HG02759 (cell line): Measurements from ENCODE around the gene PRDM1.
A peak's percentile ranks its signal among the peaks of the same experiment; 100 is the strongest.

Experiments
- ATAC-seq: cut with Tn5 transposase; IDR thresholded peaks from one replicate; pipeline ENCODE4 v1.9.1; 2021; ENCODE audit warnings: mild to moderate bottlenecking, moderate library complexity; ENCODE audit not compliant: unreplicated experiment

PRDM1 gene

DNA sequence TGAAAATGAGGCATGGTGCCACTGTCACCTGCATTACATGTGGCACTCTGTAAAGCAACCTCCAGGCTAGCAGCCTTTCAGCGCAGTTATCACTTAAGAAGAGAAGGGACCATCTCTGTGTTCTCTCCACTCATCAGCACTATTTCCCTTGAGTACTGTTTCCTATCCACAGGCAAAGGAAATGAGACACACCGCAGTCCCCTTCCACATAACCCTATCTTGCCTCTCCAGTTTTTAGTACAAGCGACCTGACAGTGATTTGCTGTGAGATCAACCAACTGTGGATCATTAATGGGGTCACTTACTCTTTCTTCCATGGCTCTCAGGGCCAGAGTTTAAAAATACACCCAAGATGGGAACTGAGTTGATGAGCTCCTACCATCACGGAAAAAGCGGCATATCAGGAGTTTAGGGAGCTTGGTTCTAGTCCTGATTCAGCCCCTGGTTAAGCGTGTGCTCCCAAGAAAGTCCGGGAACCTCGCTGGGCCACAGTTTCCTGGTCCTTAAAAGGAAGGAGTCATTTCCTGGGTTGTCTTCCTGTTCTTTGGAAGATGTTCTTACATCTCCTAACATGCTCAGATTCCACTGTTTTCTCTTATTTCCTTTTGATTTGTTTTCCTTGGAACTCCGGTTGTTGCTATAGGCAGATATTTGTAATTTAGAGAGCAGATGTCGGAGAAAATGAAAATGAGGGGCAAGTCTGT, 27.3 kb downstream of the PRDM1 start:
- no peak for ATAC-seq

DNA sequence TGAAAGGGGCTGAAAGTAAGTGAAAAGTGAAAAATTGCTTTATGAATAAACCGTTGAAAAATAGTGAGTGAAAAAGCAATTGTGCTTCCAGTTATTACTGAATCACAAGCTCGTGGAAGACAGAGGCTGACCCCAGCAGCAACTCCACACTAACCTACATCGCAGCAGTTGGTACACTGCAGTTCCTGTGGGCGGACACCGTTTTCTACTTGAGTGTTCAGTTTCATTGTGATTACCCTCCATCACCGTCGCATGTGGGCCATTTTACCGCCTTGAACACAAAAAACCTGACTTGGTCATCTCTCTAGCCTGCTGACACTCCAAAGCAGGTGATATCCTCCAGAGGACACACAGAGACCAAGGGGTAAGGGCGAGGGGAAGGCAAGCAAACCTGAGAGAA, 28.4 kb downstream of the PRDM1 start:
- ATAC-seq, result peak; percentile 92

DNA sequence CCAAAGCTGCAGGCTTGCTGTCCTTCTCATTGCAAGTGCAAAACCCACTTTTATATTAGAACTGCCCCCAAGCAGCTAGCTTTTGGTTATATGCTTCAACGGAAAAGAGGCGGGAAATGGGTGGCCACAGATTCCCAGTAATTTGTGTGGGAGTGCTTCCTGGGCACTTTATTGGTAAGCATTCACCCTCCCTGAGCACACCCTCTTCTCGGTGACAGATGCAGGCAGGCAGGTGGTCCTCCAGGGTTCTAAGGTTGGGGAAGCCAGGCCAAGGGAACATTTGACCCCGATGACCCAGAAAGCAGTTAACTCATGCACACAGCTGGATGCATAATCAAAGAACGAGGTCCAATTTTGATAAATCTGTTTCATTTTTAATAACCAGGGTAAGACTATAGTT, 29.1 kb downstream of the PRDM1 start:
- ATAC-seq, result no peak

DNA sequence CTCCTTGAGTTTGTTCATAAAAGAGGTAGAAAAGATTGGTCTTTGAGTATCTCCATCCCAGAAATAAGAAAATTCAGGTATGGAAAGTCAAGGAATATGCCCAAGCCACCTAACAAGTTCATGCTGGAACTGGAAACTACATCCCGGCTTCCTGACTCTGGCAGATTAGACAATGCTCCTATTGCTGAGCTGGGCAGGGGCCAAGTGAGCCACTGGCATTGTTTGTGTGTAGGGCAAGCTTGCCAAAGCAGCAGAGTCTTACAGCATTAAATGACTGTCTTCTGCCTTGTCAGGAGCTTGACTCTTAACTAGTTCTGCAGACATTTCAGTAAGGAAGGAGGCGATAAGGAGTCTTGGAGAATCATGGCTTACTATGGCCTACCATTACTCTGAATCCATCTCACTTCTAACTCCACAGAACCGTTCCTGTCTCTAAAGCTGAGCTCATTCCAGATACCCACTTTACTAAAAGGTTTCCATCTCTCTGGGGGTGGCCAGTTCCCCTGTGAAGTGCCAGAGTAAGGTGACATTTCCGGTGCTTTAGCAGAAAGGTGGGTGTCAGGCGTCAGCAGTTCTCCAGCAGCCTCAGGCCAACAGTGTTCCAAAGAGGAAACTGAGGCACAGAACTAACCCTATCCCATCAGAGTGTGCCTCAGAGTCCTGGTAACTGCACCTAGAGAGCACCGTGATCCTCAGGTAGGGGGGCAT, 30.1 kb downstream of the PRDM1 start:
- no peak for ATAC-seq

DNA sequence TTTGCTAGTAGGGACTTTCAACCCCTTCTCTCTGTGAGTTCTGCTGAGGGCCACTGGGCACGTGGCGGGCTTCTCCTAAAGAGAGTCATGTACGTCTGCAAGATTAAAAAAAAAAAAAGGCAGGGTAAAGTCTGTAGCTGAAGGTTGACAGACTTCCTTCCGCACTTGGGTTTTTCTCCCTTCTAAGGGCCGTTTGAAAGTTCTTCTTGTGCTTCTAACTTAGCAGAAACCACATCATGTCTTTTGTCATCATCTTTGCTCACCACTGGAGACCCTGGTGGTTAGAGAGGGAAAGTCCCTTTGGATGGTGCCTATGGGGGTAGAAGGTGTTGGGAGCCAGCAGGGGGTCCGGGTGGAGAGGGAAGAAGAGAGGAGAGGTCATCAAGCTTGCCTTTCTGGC, 31.4 kb downstream of the PRDM1 start:
- no peak for ATAC-seq

DNA sequence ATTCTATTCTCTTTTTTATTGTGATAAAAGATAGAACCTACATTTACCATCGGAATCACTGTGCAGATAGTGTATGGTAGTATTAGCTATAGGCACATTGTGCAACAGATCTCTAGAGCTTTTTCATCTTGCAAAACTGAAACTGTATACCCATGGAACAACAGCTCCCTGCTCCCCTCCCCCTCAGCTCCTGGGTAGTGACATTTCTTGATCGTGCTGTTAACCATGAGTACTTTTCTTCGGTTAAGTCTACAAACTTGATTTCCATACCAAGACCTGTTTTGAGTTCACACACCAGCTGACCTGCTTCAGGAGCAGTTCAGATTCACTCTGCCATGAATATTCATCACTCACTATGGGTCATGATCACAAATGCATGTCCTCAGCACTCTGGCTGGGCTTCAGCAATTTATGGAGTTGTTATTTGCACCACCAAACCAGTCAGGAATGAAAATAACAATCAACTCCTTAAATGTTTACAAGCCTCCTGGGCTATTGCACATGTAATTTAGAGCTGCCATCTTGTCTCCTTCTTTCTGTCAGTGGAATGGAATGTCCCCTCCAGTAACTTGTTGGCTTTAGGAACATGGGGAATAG, 32.8 kb downstream of the PRDM1 start:
- ATAC-seq, result no peak

DNA sequence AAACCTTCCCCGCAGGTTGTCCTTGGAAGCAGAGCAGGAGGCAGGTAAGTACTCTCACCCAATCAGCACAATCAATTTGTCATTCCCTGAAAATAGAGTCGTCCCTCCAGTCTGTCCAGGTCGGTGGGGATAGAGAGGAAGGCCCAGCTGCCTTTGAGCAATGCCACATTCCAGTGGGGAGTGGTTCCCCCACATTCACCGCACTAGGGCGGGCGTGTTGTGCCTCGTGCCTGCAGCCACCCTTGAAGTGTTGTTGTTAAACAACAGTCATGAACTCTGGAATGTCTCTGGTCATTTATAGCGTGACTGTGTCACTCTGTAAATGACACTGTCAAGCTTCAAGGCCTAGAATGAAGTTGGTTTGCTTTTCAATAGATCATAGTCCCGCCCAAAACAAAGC, 33.4 kb downstream of the PRDM1 start:
- no peak for ATAC-seq

DNA sequence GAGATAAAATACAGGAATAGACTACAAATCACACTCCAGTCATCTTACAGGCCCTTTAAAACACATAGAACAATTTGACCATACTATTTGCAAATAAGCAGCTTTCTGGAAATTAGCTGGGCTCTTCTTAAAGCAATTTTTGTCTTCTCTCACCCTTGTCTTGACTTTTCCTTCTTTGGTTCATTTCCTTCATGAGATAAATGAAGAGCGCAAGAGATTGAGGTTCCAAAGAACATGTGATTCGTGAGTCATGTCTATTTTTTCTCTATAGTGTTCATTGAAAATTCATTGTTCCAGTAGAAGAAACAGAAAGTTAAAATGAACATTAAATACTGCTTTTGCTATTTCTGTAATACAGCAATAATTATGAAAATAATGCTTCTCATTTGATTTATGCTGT, 33.9 kb downstream of the PRDM1 start:
- ATAC-seq, result no peak

DNA sequence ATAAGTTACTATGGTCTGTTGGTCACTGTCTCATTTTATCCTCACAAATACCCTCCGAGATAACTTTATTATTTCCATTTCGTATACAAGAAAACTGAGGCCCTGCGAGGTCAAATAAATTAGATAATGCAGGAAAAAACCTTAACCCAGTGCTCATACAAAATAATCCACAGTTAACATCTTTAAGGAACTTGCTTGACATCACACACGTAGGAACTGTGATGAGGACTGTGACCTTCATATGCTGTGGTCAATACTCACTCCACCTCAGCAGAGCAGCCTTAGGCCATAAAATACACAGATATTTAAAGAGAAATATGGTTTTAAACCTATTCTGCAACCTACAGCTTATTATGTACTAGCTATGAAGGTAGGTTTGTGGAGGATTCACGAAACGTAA, 34.3 kb downstream of the PRDM1 start:
- ATAC-seq, result no peak

DNA sequence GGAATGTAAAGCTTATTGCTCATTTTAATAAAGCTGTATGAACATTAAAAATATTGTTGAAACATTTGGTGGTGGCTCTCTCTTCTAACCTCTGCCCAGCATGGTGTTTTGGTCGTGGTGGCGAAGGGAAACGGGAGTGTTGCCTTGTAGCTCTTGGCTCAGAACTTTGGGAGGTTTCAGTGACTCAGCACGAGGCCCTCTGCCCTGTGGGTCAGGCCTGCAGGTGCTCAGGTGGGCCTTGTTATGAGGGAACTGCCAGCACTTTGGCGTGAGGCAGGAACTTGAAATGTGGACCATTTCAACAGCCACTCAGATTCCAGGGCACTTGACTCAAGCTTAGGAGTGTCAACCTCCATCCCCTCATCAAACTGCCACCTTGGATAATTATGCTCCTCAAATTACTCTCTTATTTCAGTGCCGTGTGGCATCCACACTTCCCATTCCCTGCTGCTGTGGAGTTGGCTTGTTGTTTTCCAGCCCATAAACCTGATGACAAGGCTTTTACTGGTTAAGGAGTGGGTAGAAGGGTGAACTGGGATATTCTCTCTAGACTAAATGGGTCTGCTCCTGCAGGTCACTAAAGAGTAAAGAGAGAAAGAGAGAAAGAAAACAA, 36.3 kb downstream of the PRDM1 start:
- no peak for ATAC-seq

DNA sequence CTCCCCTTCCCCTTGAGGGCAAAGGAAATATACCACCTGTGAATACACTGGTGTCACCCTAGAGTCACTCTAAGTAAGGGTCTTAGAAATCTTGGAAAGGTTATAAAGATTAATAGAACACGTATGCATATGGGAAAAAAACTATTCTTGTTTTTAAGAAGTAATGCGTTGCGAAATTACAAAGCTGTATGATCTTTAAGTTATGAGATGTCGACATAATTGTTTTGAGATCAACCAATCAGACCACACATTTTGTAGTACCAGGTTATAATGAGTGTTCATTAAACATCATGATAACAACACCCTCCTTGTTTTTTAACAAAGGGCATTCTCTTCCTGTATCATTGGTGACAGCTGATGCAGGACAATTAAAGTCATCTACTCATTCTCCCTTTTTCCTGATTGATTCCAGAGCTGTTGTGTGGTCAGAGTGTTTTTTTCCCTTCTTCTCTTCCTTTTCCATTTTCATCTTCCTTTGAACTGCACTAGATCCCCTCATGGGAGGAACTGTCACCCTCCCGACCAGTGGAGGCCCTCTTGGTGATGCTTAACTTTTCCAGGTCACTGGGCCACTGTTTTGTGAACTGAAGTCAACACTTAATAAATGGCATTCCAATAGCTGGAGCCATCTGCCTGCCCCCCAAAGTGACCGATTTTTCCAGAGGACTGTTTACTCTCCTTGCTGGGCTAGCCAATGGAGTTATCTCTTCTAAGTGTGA, 37.0 kb downstream of the PRDM1 start:
- no peak for ATAC-seq

DNA sequence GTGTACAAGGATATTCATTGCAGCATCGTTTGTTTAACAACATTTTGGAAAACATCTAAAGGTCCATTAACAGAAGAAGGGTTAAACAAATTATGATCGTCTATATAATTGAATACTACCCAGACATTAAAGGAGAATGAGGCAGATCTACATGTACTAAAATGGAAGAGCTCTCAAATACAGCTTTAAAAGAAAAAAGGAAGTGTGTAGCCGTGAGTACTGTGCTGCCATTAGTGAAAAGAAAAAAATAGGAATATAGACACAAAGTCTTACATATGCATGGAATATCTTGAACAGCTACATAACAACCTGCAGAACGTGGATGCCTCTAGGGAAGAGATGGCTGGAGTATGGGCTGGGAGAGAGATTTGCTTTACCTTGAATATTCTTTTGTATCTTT, 37.9 kb downstream of the PRDM1 start:
- no peak for ATAC-seq

DNA sequence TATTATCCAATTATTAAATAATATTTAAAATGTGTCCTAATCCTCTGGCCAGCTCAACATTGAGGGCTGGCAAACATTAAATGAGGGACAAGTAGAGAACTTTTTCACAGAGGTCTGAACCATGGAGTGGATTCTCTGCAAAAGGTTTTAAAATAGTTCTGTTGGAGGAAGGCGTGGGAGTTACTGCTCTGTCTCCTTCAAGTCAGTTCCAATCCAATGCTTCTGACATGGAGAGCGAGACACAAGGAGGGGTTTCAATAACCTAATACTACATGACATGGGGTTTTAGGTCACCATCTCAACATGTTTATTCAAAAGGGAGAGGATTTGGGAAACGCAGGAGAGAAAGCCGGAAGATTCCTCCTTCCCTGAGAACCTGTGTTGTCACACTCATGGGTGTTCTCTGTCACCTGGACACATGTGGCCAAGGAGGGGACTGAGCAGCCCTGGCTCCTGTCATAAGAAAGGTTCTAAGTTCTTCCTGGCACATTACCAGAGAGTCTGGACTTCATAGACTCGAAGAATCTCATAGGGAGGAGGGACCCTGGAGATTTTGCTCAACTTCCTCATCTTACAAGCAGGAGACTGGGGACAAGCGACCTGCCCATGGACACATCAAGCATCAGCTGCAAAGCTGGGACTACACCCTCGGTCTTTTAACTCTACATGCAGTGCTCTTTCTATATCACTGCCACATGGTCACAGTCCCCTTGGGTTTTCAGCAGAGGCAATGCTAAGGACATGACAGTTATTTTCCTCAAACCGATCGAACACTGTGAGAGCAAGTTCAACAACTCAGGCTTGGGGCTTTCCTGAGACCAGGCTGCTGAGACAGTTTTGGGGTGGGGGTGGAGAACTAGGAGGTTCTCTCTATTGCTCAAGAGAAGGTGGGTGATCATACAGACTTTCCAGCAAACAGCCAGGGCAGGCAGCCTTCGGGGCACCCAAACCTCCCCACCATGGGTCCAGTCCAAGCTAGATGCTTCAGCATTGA, 38.6 kb downstream of the PRDM1 start:
- ATAC-seq, result no peak

DNA sequence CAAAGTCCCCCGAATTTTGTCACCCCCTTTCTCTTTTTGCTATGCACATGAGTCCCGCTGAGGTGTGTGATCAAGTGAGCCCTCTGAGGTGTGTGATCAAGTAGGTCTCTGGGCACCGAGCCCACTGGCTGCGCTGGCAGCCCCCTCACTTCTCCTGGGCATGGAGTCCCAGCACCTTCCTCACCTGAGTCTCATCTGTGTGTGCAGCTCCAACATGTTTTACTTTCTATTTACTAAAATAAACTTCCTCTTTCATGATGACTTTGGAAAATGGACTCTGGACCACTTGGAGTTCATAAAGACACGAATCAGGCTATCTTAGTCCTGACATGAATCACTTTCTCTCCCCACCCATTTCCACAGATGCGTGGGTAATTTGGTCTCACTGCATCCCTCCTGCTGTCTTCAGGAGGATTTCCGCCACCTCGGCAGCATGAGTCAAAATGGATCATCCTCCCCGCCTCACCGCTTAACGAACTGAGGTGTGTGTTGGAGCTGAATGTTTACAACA, 39.8 kb downstream of the PRDM1 start:
- ATAC-seq, result peak; percentile 76

DNA sequence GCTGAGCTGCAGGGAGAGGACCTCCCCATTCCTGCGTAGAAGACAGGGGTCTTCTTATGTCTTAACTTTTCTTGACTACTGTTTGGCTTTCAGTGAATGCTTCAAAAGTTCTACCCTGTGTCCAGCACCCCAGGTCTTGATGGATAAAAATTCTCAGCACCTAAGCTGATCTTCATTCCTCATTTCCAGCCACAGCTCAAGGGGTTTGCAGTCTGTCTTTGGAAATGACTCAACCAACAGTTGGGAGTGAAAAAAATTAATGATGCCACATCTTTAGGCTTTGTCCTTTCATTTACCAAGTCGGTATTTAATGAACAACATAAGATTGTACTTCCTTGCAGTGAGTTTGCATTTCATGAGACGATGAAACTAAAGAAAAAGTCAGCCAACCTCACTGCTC, 40.3 kb downstream of the PRDM1 start:
- no peak for ATAC-seq

DNA sequence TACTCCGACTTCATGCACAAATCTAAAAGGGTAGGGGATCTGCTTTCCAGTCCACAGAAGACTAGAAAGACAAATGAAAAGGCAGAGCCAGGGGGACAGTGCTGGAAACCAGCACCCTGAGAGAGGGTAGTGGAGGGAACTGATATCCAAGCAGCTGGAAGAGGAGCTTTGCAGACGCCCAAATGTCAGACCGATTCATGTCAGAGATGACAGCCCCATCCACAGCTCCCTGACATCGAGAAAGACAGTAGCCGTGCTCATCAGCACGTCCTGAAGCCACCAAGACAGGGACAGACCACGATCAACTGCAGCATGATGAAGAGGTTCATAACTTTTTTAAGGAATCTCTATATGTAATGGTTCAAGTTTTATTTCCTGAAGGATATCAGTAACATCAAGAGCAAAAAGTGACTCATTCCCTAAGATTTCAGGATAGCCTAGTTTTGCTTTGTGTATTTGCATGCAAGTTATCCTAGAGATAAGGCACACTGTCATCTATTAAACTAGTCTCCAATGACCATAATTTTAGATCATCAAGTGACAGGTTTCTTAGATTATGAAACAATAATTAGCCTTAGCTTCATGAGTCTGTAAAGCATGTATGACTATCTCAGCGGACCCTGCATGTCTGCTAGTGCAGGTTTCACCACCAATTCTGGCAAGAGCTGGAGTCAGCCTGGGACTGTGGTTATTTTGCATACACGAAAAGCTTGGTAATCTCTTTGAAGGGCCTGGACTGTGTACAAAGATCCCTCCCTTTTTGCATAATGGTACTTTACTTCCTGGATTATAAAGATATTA, 43.0 kb downstream of the PRDM1 start:
- no peak for ATAC-seq

DNA sequence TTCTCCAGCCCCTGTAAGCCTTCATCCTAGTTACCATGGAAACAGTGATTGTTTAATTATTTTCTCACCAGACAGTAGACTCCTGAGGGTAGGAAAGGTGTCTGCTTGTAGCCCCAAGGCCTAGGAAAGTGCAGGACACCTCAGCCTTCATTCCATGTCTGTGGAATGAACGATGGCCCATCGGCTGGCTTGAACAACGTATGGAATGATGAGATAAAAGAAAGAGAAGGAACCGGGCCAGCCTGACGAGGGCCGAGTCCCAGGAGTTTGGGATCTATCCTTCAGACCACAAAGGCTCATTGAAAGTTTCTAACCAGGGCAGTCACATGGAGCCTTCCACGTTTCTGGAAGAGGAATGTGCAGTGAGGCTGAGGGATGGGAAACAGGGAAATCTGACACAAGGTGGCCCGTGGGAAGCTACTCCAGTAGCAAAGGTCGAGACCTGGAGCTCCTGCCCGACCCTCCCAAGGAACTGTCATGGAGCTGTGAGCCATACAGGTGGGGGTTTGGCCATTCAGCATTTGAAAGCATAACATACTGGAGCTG, 46.1 kb downstream of the PRDM1 start:
- no peak for ATAC-seq

DNA sequence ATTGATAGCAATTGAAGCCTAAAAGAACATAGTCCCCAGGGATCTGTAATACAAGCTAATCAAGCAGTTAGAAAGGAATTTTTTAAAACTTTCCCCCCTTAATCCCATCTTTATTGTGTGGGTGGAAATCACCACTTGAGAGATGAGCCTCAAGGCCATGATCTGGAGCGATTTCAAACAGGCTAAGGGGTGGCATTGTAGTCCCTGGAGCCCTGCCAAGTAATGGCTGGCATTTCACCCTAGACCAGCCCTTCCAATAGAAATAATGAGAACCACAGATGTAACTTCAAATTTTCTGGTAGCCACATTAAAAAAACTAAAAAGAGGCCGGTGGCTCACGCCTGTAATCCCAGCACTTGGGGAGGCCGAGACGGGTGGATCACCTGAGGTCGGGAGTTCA, 46.9 kb downstream of the PRDM1 start:
- no peak for ATAC-seq
